Measurements from ENCODE around the gene BET1L. TPM values are rescaled to one million over a fixed set of nuclear protein-coding genes. Genes with fewer than 3 reads are reported as not detected.
"Not testable (repeated sequence)": the region's sequence is repeated elsewhere in the genome, so short reads cannot be mapped to it uniquely, and the experiment has no call there.

BET1L gene, protein sequence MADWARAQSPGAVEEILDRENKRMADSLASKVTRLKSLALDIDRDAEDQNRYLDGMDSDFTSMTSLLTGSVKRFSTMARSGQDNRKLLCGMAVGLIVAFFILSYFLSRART
- total RNA-seq, result 19.3 and 21.1 TPM in 2 replicates
- polyA plus RNA-seq (2012), result 58.2 TPM

DNA sequence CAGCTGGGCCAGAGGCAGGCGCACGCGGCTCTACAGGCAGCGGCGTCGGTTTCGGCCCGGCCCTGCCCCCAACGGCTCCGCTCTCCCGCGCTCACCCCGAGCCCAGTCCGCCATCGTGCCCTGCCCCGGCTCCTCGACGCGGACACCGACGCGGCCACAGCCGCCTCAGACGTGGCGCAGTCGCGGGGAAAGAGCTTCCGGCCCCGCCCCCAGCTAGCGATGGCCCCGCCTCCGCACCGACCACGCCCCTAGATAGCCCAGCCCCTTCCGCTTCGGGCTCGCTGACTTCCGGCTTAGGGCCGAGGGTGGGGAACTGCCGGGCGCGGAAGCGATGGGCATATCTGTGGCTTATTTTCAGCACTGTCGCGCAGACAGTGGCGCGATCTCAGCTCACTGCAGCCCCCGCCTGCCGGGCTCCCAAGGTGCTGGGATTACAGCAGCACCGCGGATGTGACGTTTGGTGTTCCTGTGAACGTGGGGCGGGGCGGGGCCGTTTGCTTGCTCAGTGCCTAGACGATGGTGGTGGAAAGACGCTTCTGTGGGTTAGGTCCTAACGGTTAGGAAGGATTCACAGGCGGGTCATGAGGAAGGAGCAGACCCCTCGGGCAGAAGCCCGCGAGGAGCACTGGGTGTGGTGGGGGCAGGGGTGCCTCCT, at the start of gene BET1L, which contains the start of gene RIC8A:
Gene BET1L, minus strand, starts transcription at position 192 of the 655 bp plus-strand sequence. Its CDS starts 78 bp downstream, at position 114.
Gene RIC8A, plus strand, starts transcription at position 501 of the 655 bp plus-strand sequence. CDS start 1,147 bp downstream, outside the sequence.
- DNase-seq (ENCODE audit: low read depth), result peak; percentile 98

DNA sequence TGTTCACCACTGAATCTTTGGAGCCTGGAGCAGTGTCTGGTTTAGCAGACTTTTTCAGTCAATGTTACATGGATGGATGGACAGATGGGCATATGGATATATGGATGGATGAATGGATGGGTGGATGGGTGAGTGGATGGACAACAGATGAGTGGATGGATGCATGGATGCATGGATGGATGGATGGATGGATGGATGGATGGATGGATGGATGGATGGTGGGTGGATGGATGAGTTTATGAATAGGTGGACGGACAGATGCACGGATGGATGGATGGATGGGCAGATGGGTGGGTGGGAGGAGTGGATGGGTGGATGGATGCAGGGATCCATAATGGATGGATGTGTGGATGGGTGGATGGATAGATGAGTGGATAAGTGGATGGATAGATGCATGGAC, 48.6 kb upstream of the BET1L start:
- no peak for DNase-seq (ENCODE audit: low read depth)

DNA sequence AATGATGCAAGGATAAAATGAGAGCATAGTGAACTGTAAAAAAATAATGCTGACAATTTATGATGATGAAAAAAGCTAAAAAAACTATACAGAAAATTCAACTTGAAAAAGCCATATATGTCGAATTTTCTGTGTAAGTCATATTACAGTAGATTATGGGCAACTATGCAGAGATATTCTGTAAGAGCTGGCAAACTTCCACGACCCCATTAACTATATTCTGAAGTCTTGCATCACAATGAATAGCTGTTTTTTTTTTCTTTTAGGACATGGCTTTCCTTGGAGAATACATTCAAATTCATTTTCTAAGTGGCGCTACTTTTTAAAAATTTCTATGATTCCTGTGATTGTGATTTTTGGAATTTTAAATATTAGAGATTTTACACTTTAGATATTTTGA, 48.0 kb upstream of the BET1L start:
- DNase-seq (ENCODE audit: low read depth), result no peak

DNA sequence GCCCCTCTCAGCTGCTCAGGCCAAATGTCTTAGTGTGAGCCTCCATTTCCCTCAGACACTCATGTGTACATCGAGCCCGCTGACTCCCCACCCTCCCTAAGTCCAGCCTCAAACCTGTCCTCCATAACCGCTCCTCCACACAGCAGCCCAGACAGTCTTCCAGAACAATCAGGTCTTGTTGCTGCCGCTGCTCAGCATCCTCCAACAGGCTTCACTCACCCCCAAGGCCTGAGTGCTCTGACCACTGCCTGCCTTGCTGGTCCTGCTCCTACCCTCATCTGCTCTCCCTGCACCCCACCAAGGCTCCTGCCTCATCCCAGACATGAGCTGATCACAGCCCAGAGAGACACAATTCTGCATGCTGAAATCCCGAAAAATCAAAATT, 46.7 kb upstream of the BET1L start:
- DNase-seq (ENCODE audit: low read depth), result no peak

DNA sequence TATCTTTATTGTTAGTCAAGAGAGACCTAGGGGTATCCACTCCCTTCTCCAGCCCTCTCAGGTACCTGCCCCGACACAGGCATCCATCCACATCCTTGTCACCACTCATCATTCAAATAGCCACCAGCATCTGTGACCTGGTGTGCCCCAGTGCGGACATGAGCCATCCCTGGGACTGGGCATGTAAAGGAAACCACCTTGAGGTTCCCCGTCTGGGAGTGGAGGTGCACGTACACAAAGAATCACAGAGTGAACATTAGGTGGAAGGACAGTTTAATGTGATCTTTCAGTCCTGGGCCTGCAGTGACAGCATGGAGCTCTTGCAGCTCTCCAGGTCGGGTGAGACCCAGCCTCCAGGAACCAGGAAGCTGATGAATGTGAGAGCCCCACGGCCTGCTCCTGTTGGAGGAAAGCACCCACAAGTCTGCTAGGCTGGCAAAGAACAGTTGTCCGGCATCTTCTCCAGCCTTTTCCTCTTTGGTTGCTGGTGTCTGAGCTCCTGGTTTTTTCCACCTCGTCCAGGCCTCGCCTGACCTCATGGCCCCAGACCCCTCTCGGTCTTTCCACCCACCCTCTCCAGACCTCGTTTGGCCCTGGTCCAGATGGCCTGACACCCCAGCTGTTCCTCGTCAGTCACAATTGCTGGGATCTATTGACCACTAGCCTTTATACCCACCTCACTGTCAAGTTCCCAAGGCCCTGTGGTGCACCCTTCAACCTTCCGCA, 46.1 kb upstream of the BET1L start:
- peak; percentile 62 for DNase-seq (ENCODE audit: low read depth)

DNA sequence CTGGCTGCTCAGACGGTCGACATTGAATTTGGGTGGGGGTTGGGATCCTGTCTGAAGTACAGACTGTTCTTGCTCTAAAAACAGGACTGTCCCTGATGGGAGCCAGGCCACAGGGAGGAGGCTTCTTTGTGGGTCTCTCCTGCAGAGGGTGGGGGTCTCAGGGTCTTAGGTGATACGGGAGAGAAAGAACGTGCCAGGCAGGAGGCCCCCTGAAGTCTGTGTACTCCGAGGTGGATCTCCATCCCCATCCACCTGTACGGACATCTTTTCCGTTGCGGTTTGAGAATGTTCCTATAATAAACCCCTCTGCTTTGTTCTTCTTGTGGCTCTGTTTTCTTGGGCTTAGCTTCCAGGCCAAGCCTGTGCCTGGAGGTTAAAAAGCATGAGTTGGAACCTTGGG, 45.5 kb upstream of the BET1L start:
- DNase-seq (ENCODE audit: low read depth), result no peak

DNA sequence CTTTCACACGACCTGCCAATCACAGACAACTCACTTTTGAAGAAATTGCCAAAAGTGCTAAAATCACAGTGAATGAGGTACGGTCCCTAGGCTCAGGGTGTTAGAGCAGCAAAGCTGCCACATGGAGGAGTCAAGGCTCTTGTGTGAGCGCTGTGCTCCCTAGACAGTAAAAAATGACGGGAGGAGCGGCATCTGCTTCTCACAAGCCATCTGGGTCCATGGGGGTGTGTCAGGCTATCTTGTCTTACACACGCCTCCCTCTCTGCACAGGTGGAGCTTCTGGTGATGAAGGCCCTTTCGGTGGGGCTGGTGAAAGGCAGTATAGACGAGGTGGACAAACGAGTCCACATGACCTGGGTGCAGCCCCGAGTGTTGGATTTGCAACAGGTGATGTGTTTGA, 44.4 kb upstream of the BET1L start:
- peak; percentile 22 for DNase-seq (ENCODE audit: low read depth)

DNA sequence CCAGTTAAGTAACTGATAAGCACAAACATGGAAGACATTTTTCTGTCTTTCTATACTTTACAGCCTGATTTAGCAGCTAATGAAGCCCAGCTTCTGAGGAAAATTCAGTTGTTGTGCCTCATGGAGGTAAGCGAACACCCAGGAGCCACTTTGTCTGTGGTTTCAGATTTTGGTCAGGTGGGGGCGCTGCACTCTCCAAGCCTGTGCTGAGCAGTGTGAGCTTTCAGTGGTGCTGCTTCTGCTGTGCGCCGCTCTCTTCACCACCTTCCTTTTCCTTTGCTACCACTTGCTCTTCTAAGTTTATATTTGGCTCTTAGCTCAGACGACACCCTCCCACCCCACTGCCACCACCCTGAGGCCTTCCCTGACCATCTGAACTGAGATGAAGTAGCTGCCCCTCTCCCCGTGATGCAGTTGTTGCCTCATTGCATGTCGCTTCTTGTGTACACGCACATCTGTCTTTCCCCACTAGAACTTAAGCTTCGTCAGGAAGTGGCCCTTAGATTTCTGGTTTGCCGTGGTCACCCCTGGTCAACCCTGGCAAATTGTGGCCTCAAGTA, 43.6 kb upstream of the BET1L start:
- peak; percentile 65 for DNase-seq (ENCODE audit: low read depth)

DNA sequence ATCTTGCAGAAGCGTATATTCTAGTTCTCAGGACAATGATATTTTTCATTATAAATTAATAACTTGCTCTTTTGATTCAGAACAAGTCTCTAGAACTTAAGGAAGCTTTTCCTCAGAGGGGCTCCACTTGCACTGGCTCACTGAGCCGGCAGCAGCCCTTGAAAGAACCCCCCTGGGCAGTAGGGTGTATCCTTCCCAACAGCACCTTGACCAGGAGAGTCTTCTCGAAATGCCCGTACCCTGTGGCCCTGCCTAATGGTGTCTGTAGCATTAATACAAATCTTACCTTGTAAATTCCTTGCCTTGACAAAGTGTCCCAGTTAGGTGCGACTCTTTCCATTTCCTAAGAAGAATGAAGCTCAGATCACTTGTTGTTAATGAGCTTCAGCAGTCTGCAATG, 43.1 kb upstream of the BET1L start:
- no peak for DNase-seq (ENCODE audit: low read depth)

DNA sequence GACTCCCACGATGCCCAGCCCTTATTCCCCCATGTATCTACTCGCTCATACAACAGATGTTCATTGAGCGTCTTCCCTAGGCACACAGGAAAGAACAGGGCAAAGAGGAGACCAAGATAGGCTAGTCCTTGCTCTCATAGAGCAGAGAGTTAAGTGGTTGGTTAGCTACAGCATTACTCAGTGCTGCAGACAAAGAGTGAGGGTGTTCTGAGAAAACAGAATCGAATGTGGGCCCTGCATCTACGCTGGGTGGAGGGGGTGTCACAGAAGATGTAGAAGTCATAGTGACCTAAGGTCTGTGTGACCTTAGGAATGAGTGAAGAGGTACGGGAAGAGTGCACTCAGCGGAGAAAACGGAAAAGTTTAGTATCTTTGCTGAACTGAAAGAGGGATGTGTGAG, 41.9 kb upstream of the BET1L start:
- no peak for DNase-seq (ENCODE audit: low read depth)

DNA sequence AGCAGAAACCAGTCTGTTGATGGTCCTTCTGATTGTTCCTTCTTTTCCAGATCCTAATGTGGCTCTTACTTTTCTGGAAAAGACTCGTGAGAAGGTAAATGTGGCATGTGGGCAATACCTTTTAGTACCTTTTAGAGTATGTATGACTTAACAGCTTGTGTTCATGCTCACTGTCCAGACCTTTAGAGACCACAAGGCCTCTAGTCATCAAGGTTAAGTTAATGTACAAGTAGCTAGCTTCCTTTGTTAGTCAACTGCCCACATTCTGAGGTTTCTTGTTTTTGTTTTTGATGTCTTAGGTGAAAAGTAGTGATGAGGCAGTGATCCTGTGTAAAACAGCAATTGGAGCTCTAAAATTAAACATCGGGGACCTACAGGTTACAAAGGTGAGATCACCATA, 37.2 kb upstream of the BET1L start:
- no peak for DNase-seq (ENCODE audit: low read depth)

DNA sequence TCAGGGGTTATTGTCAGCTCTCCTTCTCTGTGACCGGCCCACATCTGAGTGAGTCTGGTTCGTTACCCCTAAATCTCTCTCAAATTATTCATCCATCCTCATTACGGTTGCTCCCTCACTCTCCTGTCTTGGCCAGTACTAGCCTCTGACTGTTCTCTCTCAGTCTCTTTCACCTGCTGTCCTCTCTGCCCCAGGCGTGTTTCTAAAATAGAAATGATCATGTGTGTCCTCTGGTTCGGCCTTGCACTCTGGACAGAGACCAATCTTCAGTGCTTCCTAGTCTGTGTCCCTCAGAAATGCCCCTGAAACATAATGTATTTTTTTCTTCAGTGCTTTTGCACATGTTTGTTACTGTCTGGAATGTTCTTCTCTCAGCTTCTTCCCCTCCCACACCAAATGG, 34.4 kb upstream of the BET1L start:
- peak; percentile 39 for DNase-seq (ENCODE audit: low read depth)

DNA sequence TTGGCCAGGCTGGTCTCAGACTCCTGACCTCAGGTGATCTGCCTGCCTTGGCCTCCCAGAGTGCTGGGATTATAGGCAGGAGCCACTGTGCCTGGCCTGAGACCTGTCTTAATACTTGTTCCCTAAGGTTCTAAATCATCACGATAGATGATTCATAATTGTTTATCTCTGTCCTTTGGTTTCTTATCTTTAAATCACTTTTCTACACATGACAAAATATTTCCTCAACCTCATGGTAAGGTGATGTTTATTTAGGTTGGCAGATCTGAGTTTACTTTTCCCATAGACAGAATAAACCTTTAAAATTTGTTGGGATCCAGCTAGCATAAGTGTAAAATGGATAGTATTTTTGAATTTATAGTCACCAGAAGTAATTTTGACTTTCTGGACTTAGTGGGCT, 33.1 kb upstream of the BET1L start:
- no peak for DNase-seq (ENCODE audit: low read depth)

DNA sequence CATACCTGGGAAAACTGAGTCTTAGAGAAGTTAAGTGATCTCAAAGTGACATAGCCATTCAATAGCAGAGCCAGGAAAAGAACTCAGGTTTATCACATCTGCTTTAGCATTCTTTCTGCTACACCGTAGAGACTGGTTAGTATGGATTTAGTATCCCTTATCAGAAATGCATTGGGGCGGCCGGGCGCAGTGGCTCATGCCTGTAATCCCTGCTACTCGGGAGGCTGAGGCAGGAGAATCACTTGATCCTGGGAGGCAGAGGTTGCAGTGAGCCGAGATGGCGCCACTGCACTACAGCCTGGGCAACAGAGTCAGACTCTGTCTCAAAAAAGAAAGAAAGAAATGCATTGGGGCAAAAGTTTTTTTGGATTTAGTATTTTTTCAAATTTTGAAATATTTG, 31.1 kb upstream of the BET1L start:
- not testable (repeated sequence) for DNase-seq (ENCODE audit: low read depth)

DNA sequence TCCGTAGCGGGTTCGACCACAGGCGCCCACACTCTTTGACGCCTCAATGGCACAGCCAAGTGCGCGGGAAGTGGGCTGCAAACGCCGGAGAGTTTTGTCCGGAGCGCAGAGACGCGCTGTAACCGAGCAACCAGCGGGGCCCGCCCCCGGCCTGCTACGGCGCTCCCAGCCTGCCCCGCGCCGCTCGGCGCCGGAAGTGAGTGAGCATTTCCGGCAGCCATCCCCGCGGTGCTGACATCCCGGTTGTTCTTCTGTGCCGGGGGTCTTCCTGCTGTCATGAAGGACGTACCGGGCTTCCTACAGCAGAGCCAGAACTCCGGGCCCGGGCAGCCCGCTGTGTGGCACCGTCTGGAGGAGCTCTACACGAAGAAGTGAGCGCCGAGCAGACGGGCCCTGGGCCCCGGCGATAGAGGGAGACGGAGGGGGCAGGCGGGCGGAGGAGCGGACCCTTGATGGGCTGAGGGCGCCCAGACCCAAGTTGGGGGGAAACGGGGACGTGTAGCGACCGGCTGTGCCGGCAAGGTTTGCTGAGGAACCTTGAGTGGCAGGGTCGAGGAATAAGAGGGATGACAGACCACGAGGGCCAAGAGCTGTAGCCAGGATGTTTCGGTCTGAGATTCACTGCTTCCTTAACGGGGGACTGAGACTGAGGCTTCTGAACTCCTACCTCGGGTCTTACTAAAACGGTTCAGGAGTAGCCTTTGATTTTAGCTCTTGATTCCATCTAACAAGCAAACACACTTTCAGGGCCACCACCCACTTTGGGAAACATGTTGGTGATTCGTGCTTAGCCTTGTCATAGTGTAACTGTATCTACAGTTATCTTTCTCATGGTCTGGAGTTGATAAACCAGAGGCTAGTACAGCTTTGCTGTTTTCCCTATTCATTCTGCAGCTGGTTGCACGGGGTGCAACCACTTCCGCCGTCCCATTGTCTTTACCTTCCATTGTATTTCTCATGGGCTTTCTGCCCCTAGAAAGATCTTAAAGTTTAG, 29.9 kb upstream of the BET1L start, which contains the start of gene PSMD13:
Gene PSMD13, plus strand, starts transcription at position 203 of the 994 bp plus-strand sequence. Its CDS starts 74 bp downstream, at position 277.
- peak; percentile 86 for DNase-seq (ENCODE audit: low read depth)

DNA sequence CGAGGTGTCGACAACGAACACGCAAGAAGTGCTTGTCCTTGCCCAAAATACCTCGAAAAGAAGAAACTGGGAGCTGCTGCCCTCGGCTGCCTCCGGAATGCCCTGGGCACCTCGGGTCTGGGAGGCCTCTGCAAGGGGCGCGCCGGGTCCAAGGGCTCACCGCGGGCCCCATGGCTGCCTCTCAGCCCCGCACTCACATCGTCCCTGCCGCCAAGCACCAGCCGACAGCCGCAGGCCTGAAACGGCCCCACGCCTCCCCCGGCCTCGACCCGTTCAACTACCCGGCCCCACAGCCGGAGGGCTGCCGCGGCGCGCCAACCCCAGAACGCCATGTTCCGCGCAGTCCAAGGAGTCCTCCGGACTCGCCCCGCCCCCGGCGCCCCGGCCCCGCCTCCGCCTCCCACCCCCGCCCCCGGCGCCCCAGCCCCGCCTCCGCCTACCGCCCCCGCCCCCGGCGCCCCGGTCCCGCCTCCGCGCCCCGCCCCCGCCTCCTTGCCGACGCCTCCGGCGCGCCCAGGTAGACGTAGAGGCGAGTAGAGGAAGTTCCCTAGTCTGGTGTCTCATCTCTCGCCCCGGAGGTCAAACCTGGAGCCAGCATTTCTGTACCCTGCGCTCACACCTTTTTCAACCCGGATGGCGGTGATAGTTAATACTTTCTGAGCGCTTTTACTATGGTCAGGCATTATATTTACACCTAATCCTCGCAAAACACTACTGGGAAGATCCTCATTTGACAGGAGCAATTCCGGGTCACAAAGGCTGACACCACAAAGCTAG, 29.0 kb upstream of the BET1L start, which contains the start of gene SIRT3:
Gene SIRT3, minus strand, starts transcription at position 346 of the 777 bp plus-strand sequence. Its CDS starts 14 bp downstream, at position 332.
- peak; percentile 79 for DNase-seq (ENCODE audit: low read depth)

DNA sequence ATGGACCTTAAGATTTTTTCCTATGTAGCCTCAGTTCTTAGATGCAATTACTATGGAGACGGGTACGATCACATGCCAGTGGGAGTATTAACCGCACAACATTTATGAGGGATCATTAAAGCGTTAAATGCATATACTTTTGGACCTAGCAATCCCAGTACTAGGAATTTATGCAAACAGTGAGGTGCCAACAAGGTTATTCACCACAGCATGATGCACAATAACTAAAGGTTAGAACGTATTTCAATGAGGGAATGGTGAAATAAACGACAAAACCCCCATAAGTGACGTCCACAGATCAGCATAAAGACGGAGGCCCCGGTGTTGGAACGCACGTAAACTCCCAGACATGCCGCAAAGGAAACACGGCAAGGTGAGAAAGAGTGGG, 28.4 kb upstream of the BET1L start:
- no peak for DNase-seq (ENCODE audit: low read depth)

DNA sequence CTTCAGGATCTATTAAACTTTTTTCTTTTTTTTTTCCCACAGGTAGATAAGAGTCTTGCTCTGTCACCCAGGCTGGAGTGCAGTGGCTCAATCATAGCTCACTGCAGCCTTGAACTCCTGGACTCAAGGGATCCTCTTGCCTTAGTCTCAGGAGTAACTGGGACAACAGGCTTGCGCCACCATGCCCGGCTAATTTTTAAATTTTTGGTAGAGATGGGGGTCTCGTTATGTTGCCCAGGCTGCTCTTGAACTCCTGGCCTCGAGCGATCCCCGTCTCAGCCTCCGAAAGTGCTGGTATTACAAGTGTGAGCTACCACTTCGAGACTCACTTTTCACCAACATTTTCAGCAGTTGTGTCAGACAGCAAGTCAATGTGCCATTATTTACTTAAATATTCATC, 28.0 kb upstream of the BET1L start:
- DNase-seq (ENCODE audit: low read depth), result no peak

DNA sequence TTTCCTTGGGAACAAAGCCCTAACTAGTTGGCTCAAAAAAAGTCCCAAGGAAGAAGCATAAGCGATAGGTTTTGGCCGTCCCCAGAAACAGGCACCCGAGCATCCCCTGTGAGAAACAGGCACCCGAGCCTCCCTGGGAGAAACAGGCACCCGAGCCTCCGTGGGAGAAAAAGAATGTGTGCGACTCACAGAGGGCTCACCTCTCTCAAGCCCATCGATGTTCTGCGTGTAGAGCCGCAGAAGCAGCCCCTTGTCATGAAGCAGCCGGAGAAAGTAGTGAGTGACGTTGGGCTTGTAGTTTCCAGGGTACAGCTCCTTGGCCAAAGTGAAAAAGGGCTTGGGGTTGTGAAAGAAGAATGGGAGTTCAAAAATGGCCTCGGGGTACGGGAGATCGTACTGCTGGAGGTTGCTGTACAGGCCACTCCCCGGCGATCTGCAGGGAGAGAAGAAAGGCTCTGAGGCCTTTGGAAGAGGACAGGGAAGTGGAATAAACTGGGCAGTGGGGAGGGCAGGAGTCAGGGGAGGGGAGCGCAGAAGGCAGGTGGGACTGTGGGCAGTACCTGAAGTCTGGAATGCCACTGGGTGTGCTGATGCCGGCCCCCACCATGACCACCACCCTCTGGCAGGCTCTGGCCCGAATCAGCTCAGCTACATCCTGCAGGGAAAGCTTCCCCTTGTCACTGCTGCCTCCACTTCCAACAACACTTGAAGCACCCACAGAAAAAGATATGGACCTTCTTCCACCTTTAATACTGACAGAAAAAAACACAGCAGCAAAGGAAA, 25.8 kb upstream of the BET1L start:
- DNase-seq (ENCODE audit: low read depth), result no peak
